Measurements from ENCODE around the gene DUSP8. TPM values are rescaled to one million over a fixed set of nuclear protein-coding genes. Genes with fewer than 3 reads are reported as not detected.

Gene DUSP8
- total and polyA plus RNA-seq, 2 donors, result 0.85 to 6.8 TPM

- no peaks in the 10 kb centered on the region for H3K36me3 ChIP-seq (ENCODE audit: insufficient read depth)
- DNase-seq (ENCODE audit: extremely low spot score), result no peak
- no peaks in the 10 kb centered on the region for H3K4me1 ChIP-seq (ENCODE audit: insufficient read depth)
- 61% methylated on average over 17 of the region's 17 CpGs for WGBS
- H3K4me3 ChIP-seq (ENCODE audit: low read depth, low read length), result no peak overlapping the region
- H3K27ac ChIP-seq (ENCODE audit: low read depth), result no peak overlapping the region
Measured at GRCh38 chr11:1532014-1532586, 40.0 kb downstream of the DUSP8 start.

GRCh38 chr11:1531449-1532013 is 40.5 kb downstream of the DUSP8 start:
- Histone ChIP-seq H3K4me3 (ENCODE audit: low read depth, low read length) (no peak overlapping the region), H3K27ac (ENCODE audit: low read depth) (no peak overlapping the region), H3K36me3 (ENCODE audit: insufficient read depth) (no peaks in the 10 kb centered on the region), H3K4me1 (ENCODE audit: insufficient read depth) (no peaks in the 10 kb centered on the region)
- no peak for DNase-seq (ENCODE audit: extremely low spot score)
- 76% methylated on average over 12 of the region's 12 CpGs for WGBS

DNA sequence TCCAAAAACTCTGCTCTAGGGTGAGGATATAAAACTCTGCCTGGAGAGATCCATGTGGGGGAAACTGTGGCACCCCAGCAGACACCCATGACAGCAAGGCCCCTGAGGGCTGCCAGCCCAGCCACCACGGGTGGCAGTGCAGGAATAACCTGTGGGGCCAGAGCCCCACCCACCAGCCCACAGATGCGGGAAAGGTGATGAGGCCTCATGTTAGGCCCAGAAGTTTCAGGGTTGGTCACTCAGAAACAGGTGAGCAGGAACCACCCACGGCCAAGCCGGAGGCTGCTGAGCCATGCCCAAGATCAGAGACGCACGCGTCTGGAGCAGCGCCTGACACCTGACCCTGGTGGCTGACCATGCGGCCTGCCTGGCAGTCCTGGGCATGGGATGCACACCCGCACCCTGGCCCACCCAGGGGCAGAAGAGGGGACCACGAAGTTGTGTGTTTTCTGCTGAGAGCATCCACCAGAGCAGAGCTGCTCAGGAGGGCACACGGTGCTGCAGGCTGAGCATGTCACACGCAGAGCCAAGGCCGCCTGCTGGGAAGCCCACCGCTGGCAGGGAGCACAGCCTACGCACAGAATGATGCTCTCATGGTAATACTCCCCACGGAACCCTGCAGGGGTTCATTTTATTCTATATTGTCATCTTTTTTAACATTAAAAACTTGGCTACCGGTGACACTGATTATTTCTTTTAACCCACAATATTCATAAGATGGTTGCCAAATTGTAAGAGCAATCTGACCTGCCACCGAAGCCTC is 41.2 kb downstream of the DUSP8 start:
- no peak overlapping the region for H3K27ac ChIP-seq (ENCODE audit: low read depth)
- H3K4me1 ChIP-seq (ENCODE audit: insufficient read depth), result no peaks in the 10 kb centered on the region
- 91% methylated on average over 19 of the region's 19 CpGs for WGBS
- H3K36me3 ChIP-seq (ENCODE audit: insufficient read depth), result no peaks in the 10 kb centered on the region
- no peak overlapping the region for H3K4me3 ChIP-seq (ENCODE audit: low read depth, low read length)
- no peak for DNase-seq (ENCODE audit: extremely low spot score)

- Histone ChIP-seq H3K27ac (ENCODE audit: low read depth) (no peak overlapping the region), H3K4me1 (ENCODE audit: insufficient read depth) (no peaks in the 10 kb centered on the region)
- WGBS, result 74% methylated on average over 5 of the region's 5 CpGs
Measured at GRCh38 chr11:1529774-1530173, 42.3 kb downstream of the DUSP8 start.

DNA sequence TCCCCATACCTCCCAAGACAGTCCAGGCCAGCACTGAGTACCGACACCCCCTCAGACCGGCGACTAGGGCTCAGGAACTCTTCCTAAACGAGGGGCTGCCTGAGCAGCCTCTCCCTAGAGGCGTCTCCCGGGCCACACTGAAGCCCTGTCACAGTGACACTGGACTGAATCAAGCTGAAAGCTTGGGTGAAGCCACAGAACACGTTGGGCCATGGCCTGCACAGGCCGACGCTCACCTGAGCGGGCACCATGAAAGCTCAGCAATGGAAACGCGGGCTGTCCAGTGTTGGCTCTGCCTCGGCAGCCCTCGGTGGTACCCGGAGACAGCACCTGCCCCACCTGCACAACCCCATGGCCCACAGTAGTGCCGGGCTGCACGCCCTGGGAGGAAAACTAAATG is 42.8 kb downstream of the DUSP8 start:
- DNase-seq (ENCODE audit: extremely low spot score), result no peak
- no peaks in the 10 kb centered on the region for H3K4me1 ChIP-seq (ENCODE audit: insufficient read depth)
- no peak overlapping the region for H3K4me3 ChIP-seq (ENCODE audit: low read depth, low read length)
- 91% methylated on average over 17 of the region's 17 CpGs for WGBS
- no peak overlapping the region for H3K27ac ChIP-seq (ENCODE audit: low read depth)
- H3K36me3 ChIP-seq (ENCODE audit: insufficient read depth), result no peaks in the 10 kb centered on the region

More at GRCh38 chr11:1529774-1530173, 42.3 kb downstream of the DUSP8 start:
- no peak for DNase-seq (ENCODE audit: extremely low spot score)
- no peak overlapping the region for H3K4me3 ChIP-seq (ENCODE audit: low read depth, low read length)
- H3K36me3 ChIP-seq (ENCODE audit: insufficient read depth), result no peaks in the 10 kb centered on the region

GRCh38 chr11:1528710-1529109 is 43.4 kb downstream of the DUSP8 start:
- Histone ChIP-seq H3K4me3 (ENCODE audit: low read depth, low read length) (no peak overlapping the region), H3K4me1 (ENCODE audit: insufficient read depth) (no peaks in the 10 kb centered on the region), H3K36me3 (ENCODE audit: insufficient read depth) (no peaks in the 10 kb centered on the region), H3K27ac (ENCODE audit: low read depth) (no peak overlapping the region)
- no peak for DNase-seq (ENCODE audit: extremely low spot score)
- 92% methylated on average over 10 of the region's 10 CpGs for WGBS

- WGBS, result 88% methylated on average over 15 of the region's 15 CpGs
- Histone ChIP-seq H3K4me1 (ENCODE audit: insufficient read depth) (no peaks in the 10 kb centered on the region), H3K36me3 (ENCODE audit: insufficient read depth) (no peaks in the 10 kb centered on the region), H3K4me3 (ENCODE audit: low read depth, low read length) (no peak overlapping the region), H3K27ac (ENCODE audit: low read depth) (no peak overlapping the region)
- DNase-seq (ENCODE audit: extremely low spot score), result no peak
Measured at GRCh38 chr11:1526785-1527184, 45.3 kb downstream of the DUSP8 start.

DNA sequence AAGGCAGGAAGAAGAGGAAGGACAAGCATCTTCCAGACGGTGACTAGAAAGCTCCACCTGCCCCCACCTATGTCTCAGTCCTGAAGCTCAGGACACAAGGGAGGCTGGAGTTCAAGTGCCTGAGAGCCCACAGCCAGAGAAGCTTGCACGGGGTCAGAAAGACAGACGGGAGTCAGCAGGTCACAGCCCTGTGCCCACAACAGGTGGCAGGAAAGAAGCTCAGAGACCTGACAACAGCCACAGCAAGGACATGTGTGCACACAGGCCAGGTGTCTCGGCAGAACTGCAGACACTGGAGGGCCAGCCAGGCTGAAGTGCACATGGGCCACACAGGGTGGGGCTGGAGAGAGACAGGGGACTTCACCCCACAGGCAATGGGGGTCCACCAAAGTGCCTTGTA is 48.3 kb downstream of the DUSP8 start:
- Histone ChIP-seq H3K4me1 (ENCODE audit: insufficient read depth) (no peaks in the 10 kb centered on the region), H3K4me3 (ENCODE audit: low read depth, low read length) (no peak overlapping the region), H3K36me3 (ENCODE audit: insufficient read depth) (no peaks in the 10 kb centered on the region), H3K27ac (ENCODE audit: low read depth) (no peak overlapping the region)
- no peak for DNase-seq (ENCODE audit: extremely low spot score)
- 77% methylated on average over 4 of the region's 4 CpGs for WGBS

- 87% methylated on average over 6 of the region's 6 CpGs for WGBS
- H3K4me3 ChIP-seq (ENCODE audit: low read depth, low read length), result no peak overlapping the region
- H3K36me3 ChIP-seq (ENCODE audit: insufficient read depth), result no peaks in the 10 kb centered on the region
- H3K27ac ChIP-seq (ENCODE audit: low read depth), result no peak overlapping the region
- DNase-seq (ENCODE audit: extremely low spot score), result no peak
- no peaks in the 10 kb centered on the region for H3K4me1 ChIP-seq (ENCODE audit: insufficient read depth)
Measured at GRCh38 chr11:1523077-1523476, 49.0 kb downstream of the DUSP8 start.

GRCh38 chr11:1522081-1522424 is 50.0 kb downstream of the DUSP8 start:
- no peaks in the 10 kb centered on the region for H3K36me3 ChIP-seq (ENCODE audit: insufficient read depth)
- H3K4me1 ChIP-seq (ENCODE audit: insufficient read depth), result no peaks in the 10 kb centered on the region
- DNase-seq (ENCODE audit: extremely low spot score), result no peak
- WGBS, result 94% methylated on average over 8 of the region's 8 CpGs
- H3K27ac ChIP-seq (ENCODE audit: low read depth), result no peak overlapping the region
- no peak overlapping the region for H3K4me3 ChIP-seq (ENCODE audit: low read depth, low read length)

DNA sequence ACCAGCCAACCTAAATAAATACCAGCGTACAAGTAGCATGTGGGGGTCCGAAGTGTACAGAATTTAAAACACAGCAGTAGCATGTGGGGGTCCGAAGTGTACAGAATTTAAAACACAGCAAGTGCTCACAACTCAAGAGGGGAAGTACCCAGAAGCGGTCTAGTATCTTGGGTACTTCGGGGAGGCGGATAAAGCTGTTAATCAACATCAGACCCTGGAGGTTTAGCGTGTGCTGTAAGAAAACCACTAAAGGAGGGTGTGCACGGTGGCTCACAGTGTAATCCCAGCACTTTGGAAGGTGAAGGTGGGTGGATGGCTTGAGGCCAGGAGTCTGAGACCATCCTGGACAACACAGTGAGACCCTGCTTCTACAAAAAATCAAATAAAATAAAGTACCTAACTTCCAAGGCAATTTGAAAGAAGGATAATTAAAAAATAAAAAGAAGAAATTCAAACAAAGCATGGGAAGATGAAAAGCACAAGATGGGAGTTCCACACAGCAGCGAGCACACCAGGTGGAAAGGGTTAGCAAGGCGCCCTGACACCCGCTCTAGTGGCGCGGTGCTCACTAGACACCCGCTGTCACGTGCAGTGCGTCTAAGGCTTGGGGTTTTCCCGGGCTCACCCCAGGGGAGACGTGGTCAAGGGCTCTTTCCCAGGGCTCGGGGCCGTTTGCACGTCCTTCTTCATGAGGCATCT is 50.5 kb downstream of the DUSP8 start:
- 92% methylated on average over 21 of the region's 21 CpGs for WGBS
- Histone ChIP-seq H3K4me3 (ENCODE audit: low read depth, low read length) (no peak overlapping the region), H3K4me1 (ENCODE audit: insufficient read depth) (no peaks in the 10 kb centered on the region), H3K36me3 (ENCODE audit: insufficient read depth) (no peaks in the 10 kb centered on the region), H3K27ac (ENCODE audit: low read depth) (no peak overlapping the region)
- no peak for DNase-seq (ENCODE audit: extremely low spot score)

- Histone ChIP-seq H3K27ac (ENCODE audit: low read depth) (no peak overlapping the region), H3K36me3 (ENCODE audit: insufficient read depth) (no peaks in the 10 kb centered on the region), H3K4me3 (ENCODE audit: low read depth, low read length) (no peak overlapping the region), H3K4me1 (ENCODE audit: insufficient read depth) (no peaks in the 10 kb centered on the region)
- DNase-seq (ENCODE audit: extremely low spot score), result no peak
- WGBS, result 58% methylated on average over 19 of the region's 19 CpGs
Measured at GRCh38 chr11:1520663-1521267, 51.3 kb downstream of the DUSP8 start.

GRCh38 chr11:1520209-1520662 is 51.8 kb downstream of the DUSP8 start:
- H3K27ac ChIP-seq (ENCODE audit: low read depth), result no peak overlapping the region
- no peaks in the 10 kb centered on the region for H3K4me1 ChIP-seq (ENCODE audit: insufficient read depth)
- DNase-seq (ENCODE audit: extremely low spot score), result no peak
- no peaks in the 10 kb centered on the region for H3K36me3 ChIP-seq (ENCODE audit: insufficient read depth)
- H3K4me3 ChIP-seq (ENCODE audit: low read depth, low read length), result no peak overlapping the region
- 77% methylated on average over 13 of the region's 13 CpGs for WGBS
